ENCODE measurements around the gene GPR18. TPM values are rescaled to one million over a fixed set of nuclear protein-coding genes. Genes with fewer than 3 reads are reported as not detected.
A peak's percentile ranks its signal among the peaks of the same experiment; 100 is the strongest.
"Not testable (repeated sequence)": the region's sequence is repeated elsewhere in the genome, so short reads cannot be mapped to it uniquely, and the experiment has no call there.

The GPR18 gene
- total RNA-seq, 1 experiment from 2014 or later, result not detected

- no peak for DNase-seq (ENCODE audit: low spot score)
These were observed 9.7 kb upstream of the GPR18 start for GRCh38 chr13:99267927-99268326.

GRCh38 chr13:99266827-99267226 is 8.6 kb upstream of the GPR18 start:
- no peak for DNase-seq (ENCODE audit: low spot score)

- peak; percentile 84 for DNase-seq (ENCODE audit: low spot score)
These were observed 7.7 kb upstream of the GPR18 start for GRCh38 chr13:99265821-99266426.

- DNase-seq (ENCODE audit: low spot score), result peak; percentile 19
These were observed 7.1 kb upstream of the GPR18 start for GRCh38 chr13:99265162-99265800.

- no peak for DNase-seq (ENCODE audit: low spot score)
These were observed 5.9 kb upstream of the GPR18 start for GRCh38 chr13:99264051-99264450.

- no peak for DNase-seq (ENCODE audit: low spot score)
These were observed 5.1 kb upstream of the GPR18 start for GRCh38 chr13:99263126-99263785.

- DNase-seq (ENCODE audit: low spot score), result no peak
These were observed 2.9 kb upstream of the GPR18 start for GRCh38 chr13:99261059-99261458.

GRCh38 chr13:99260216-99260615 is 2.0 kb upstream of the GPR18 start:
- no peak for DNase-seq (ENCODE audit: low spot score)

- no peak for DNase-seq (ENCODE audit: low spot score)
These were observed 767 bp upstream of the GPR18 start for GRCh38 chr13:99258946-99259345.

- DNase-seq (ENCODE audit: low spot score), result no peak
These were observed 888 bp downstream of the GPR18 start for GRCh38 chr13:99257291-99257690.

GRCh38 chr13:99256709-99257108 is 1.5 kb downstream of the GPR18 start:
- DNase-seq (ENCODE audit: low spot score), result no peak

GRCh38 chr13:99256283-99256682 is 1.9 kb downstream of the GPR18 start:
- no peak for DNase-seq (ENCODE audit: low spot score)

- no peak for DNase-seq (ENCODE audit: low spot score)
These were observed 2.9 kb downstream of the GPR18 start for GRCh38 chr13:99255271-99255670.

- DNase-seq (ENCODE audit: low spot score), result no peak
These were observed 3.3 kb downstream of the GPR18 start for GRCh38 chr13:99254830-99255229.

GRCh38 chr13:99251921-99252320 is 6.3 kb downstream of the GPR18 start:
- no peak for DNase-seq (ENCODE audit: low spot score)

- no peak for DNase-seq (ENCODE audit: low spot score)
These were observed 7.0 kb downstream of the GPR18 start for GRCh38 chr13:99250982-99251825.

- not testable (repeated sequence) for DNase-seq (ENCODE audit: low spot score)
These were observed 8.6 kb downstream of the GPR18 start for GRCh38 chr13:99249606-99250005.

- not testable (repeated sequence) for DNase-seq (ENCODE audit: low spot score)
These were observed 9.0 kb downstream of the GPR18 start for GRCh38 chr13:99249178-99249577.

GRCh38 chr13:99246100-99246499 is 12.1 kb downstream of the GPR18 start:
- no peak for DNase-seq (ENCODE audit: low spot score)

- no peak for DNase-seq (ENCODE audit: low spot score)
These were observed 20.1 kb downstream of the GPR18 start for GRCh38 chr13:99237981-99238662.

- DNase-seq (ENCODE audit: low spot score), result no peak
These were observed 26.5 kb downstream of the GPR18 start for GRCh38 chr13:99231721-99232120.

- DNase-seq (ENCODE audit: low spot score), result no peak
These were observed 27.2 kb downstream of the GPR18 start for GRCh38 chr13:99230991-99231390.

All from HT-29 (cell line).